Ovary (tissue), 9 donors: Measurements from ENCODE around the gene HPCAL1. TPM values are rescaled to one million over a fixed set of nuclear protein-coding genes. Genes with fewer than 3 reads are reported as not detected.
A peak's percentile ranks its signal among the peaks of the same experiment; 100 is the strongest.

Experiments used
- DNase-seq, 5 donors: peaks; one replicate each; pipeline ENCODE4 v3.0.0-alpha.2; 2019 to 2020
- H3K27ac ChIP-seq, 2 donors: fragments of 200-600 bp; one replicate each; pipeline versions ENCODE4 v1.5.1 to v1.8.0; 2019 to 2022
- H3K27me3 ChIP-seq: fragments of 200-600 bp; one replicate; pipeline ENCODE4 v1.8.0; 2022
- H3K36me3 ChIP-seq: fragments of 200-600 bp; sonication (generic); one replicate; pipeline ENCODE4 v1.5.1; 2019
- H3K4me1 ChIP-seq: one replicate; pipeline ENCODE4 v1.8.1; 2013; ENCODE audit warnings: mild to moderate bottlenecking, moderate library complexity; ENCODE audit not compliant: insufficient read depth
- H3K4me3 ChIP-seq: fragments of 200-600 bp; sonication (generic); one replicate; pipeline ENCODE4 v1.5.1; 2017
- H3K9me3 ChIP-seq, 2 donors: fragments of 200-600 bp in 1 of 2; sonication (generic) in 1 of 2; one replicate each; pipeline versions ENCODE4 v1.5.1 to v1.8.1; 2013 to 2019; ENCODE audit warnings: mild to moderate bottlenecking in 1 of 2, moderate library complexity in 1 of 2
- CTCF ChIP-seq, 3 donors: fragments of 450-650 bp in 2 of 3; fragments of 200-600 bp in 1 of 3; IDR thresholded peaks; one replicate each; pipeline versions ENCODE4 v1.5.1 to v1.8.0; 2016 to 2022; ENCODE audit warnings: antibody characterized with exemption in 3 of 3, mild to moderate bottlenecking in 1 of 3
- EP300 ChIP-seq: sonication (generic); formaldehyde crosslinking; IDR thresholded peaks from one replicate; pipeline ENCODE4 v1.6.1; 2017; ENCODE audit warnings: antibody characterized with exemption
- POLR2A ChIP-seq: fragments of 450-650 bp; IDR thresholded peaks from one replicate; pipeline ENCODE4 v1.6.1; 2017; ENCODE audit warnings: antibody characterized with exemption, mild to moderate bottlenecking, moderate library complexity
- WGBS, 3 donors: extraction: QIAGEN DNeasy Blood & Tissue Kit in 1 of 3; methylation state at CpG; one replicate each; pipeline versions ENCODE4 v1.1.5 to v1.1.7; 2013 to 2017; 5-methylcytosine and 5-hydroxymethylcytosine counted together
- intact Hi-C, 4 donors: fragments of 100-400 bp; cut with DNase I; formaldehyde crosslinking; loops; one replicate each; pipeline versions ENCODE4 v1.11.0 to v1.15.1; 2022 to 2023
- polyA plus RNA-seq, 2 donors: library from polyadenylated mRNA; stranded (reverse); fragments of 200-250 nt in 1 of 2; fragments of 350-450 nt in 1 of 2; fragmentation: Illumina TruSeq in 1 of 2; extraction: RNeasy Lipid Tissue Mini Kit (QIAGEN cat#74804) in 1 of 2; gene quantifications; one replicate each; pipeline ENCODE4 v1.2.3, GENCODE V29; 2013 to 2014
- total RNA-seq, 7 donors: library from RNA; depleted of rRNA in 2 of 7; stranded (reverse); fragments of >200 nt in 2 of 7; fragmentation: NEBNext Ultra II Directional in 3 of 7; extraction: Animal tissue kit (Norgen Biotek cat#: 25700) in 3 of 7; gene quantifications; one replicate each; pipeline versions ENCODE4 v1.1.0 to v1.2.4, GENCODE V29; 2016 to 2023
- donor health status: DM: no; HTN: no; CAD: no; lungs with moderate emphysema.
- donor health status: DM: no; HTN: no; CAD: no.
- donor health status: Bipolar disorder and iron deficiency.
- donor health status: DM: yes; HTN: yes; CAD: no.
- donor health status: DM: no; HTN: no; CAD: no.
- donor health status: DM: yes; HTN: yes; CAD: no.

HPCAL1 gene
- total and polyA plus RNA-seq, 9 donors: 11.4 to 69.5 (median 18.5) TPM

GRCh38 chr2:10423400-10423774 is 120.7 kb downstream of the HPCAL1 start:
- intact Hi-C loops: no loop called here
- no peaks in the 10 kb centered on the region for H3K9me3 ChIP-seq
- TF ChIP-seq CTCF (IDR thresholded peaks at IDR 0.05) (no peak), POLR2A (no peak), EP300 (no peak)
- DNase-seq: no peak
- H3K4me1 ChIP-seq: peaks cover 2% of the 10 kb centered on the region
- no peak overlapping the region for H3K27ac ChIP-seq
- H3K27me3 ChIP-seq: no peaks in the 10 kb centered on the region
- no peaks in the 10 kb centered on the region for H3K36me3 ChIP-seq
- H3K4me3 ChIP-seq: no peak overlapping the region
- WGBS, 3 donors: 80 to 87% (median 80%) methylated on average over 6 of the region's 6 CpGs

GRCh38 chr2:10424051-10424450 is 121.3 kb downstream of the HPCAL1 start:
- WGBS, 3 donors: 19 to 87% (median 49%) methylated on average over 11 of the region's 11 CpGs
- Histone ChIP-seq H3K4me3 (no peak overlapping the region), H3K4me1 (peaks cover 2% of the 10 kb centered on the region), H3K27me3 (no peaks in the 10 kb centered on the region), H3K9me3 (no peaks in the 10 kb centered on the region), H3K27ac (no peak overlapping the region), H3K36me3 (no peaks in the 10 kb centered on the region)
- TF ChIP-seq POLR2A: no peak
- TF ChIP-seq EP300: no peak
- TF ChIP-seq CTCF (IDR thresholded peaks at IDR 0.05): no peak
- intact Hi-C loops: no loop called here
- DNase-seq: peak in 1 of 5 donors; percentile 76

GRCh38 chr2:10424916-10425505 is 122.3 kb downstream of the HPCAL1 start:
- no peak overlapping the region for H3K27ac ChIP-seq
- no peaks in the 10 kb centered on the region for H3K9me3 ChIP-seq
- H3K4me1 ChIP-seq: peaks cover 2% of the 10 kb centered on the region
- TF ChIP-seq POLR2A (no peak), EP300 (no peak)
- DNase-seq: no peak
- no peak overlapping the region for H3K4me3 ChIP-seq
- WGBS, 3 donors: 89 to 94% (median 92%) methylated on average over 8 of the region's 8 CpGs
- H3K27me3 ChIP-seq: no peaks in the 10 kb centered on the region
- intact Hi-C loops: no loop called here
- H3K36me3 ChIP-seq: no peaks in the 10 kb centered on the region

GRCh38 chr2:10425699-10426098 is 123.0 kb downstream of the HPCAL1 start:
- no peak for DNase-seq

More at GRCh38 chr2:10425699-10426098, 123.0 kb downstream of the HPCAL1 start:
- Histone ChIP-seq H3K4me3 (no peak overlapping the region), H3K4me1 (peaks cover 2% of the 10 kb centered on the region), H3K36me3 (no peaks in the 10 kb centered on the region), H3K27me3 (no peaks in the 10 kb centered on the region), H3K9me3 (no peaks in the 10 kb centered on the region), H3K27ac (no peak overlapping the region)
- no peak for TF ChIP-seq EP300
- no peak for TF ChIP-seq CTCF (IDR thresholded peaks at IDR 0.05)
- TF ChIP-seq POLR2A: no peak
- intact Hi-C loops: no loop called here
- 69 to 90% (median 88%) methylated on average over 9 to 10 of the region's 10 CpGs for WGBS, 3 donors
